CD4-positive, CD25-positive, alpha-beta regulatory T cell (primary cell): ENCODE measurements around the gene MSI2. TPM values are rescaled to one million over a fixed set of nuclear protein-coding genes. Genes with fewer than 3 reads are reported as not detected.
A peak's percentile ranks its signal among the peaks of the same experiment; 100 is the strongest.

Experiments used
- ATAC-seq, 2 donors: fragments of 150-1000 bp; cut with Tn5 transposase; one replicate each; pipeline ENCODE4 v1.10.0; 2021; ENCODE audit warnings: low read depth in 2 of 2, moderate number of reproducible peaks in 2 of 2, moderate library complexity in 1 of 2
- DNase-seq, 3 donors: peaks; one replicate each; pipeline versions ENCODE4 v3.0.0 to v3.0.0-alpha.2; 2012 to 2022; ENCODE audit warnings: mixed read lengths in 1 of 3
- H3K27ac ChIP-seq: one replicate; pipeline ENCODE4 v1.7.0; 2013; ENCODE audit warnings: mild to moderate bottlenecking, low read length; ENCODE audit not compliant: insufficient read depth, poor library complexity, severe bottlenecking
- H3K27me3 ChIP-seq: one replicate; pipeline ENCODE4 v1.7.0; 2013; ENCODE audit warnings: low read length; ENCODE audit not compliant: control insufficient read depth, insufficient read depth
- H3K36me3 ChIP-seq: one replicate; pipeline ENCODE4 v1.7.0; 2013; ENCODE audit warnings: mild to moderate bottlenecking, low read length, moderate library complexity; ENCODE audit not compliant: control insufficient read depth, insufficient read depth
- H3K4me1 ChIP-seq: 2 replicates; pipeline ENCODE4 v1.7.0; 2013; ENCODE audit warnings: mild to moderate bottlenecking, low read length; ENCODE audit not compliant: insufficient read depth, control insufficient read depth, poor library complexity, severe bottlenecking
- H3K4me3 ChIP-seq: one replicate; pipeline ENCODE4 v1.7.0; 2013; ENCODE audit warnings: low read depth, mild to moderate bottlenecking, low read length, moderate library complexity
- H3K9me3 ChIP-seq, 2 experiments: 1 replicate in 1 of 2; 2 replicates in 1 of 2; pipeline ENCODE4 v1.7.0; 2013; ENCODE audit warnings: low read length in 2 of 2, mild to moderate bottlenecking in 1 of 2, moderate library complexity in 1 of 2; ENCODE audit not compliant: control insufficient read depth in 2 of 2
- H3K27ac Mint-ChIP-seq, 3 donors: one replicate each; pipeline ENCODE4 v1.8.0; 2020 to 2022; ENCODE audit warnings: mild to moderate bottlenecking in 3 of 3, mixed read lengths in 3 of 3, moderate library complexity in 2 of 3
- H3K27me3 Mint-ChIP-seq: one replicate; pipeline ENCODE4 v1.8.0; 2022; ENCODE audit warnings: mild to moderate bottlenecking, mixed read lengths
- H3K36me3 Mint-ChIP-seq: one replicate; pipeline ENCODE4 v1.8.0; 2020; ENCODE audit warnings: mixed read lengths
- H3K4me1 Mint-ChIP-seq, 4 donors: one replicate each; pipeline ENCODE4 v1.8.0; 2020 to 2022; ENCODE audit warnings: mixed read lengths in 4 of 4, mild to moderate bottlenecking in 1 of 4
- H3K4me3 Mint-ChIP-seq, 4 donors: one replicate each; pipeline ENCODE4 v1.8.0; 2020 to 2022; ENCODE audit warnings: mild to moderate bottlenecking in 4 of 4, mixed read lengths in 4 of 4, moderate library complexity in 3 of 4
- H3K9me3 Mint-ChIP-seq, 7 donors: one replicate each; pipeline ENCODE4 v1.8.0; 2020 to 2022; ENCODE audit warnings: mixed read lengths in 7 of 7, mild to moderate bottlenecking in 3 of 7, moderate library complexity in 2 of 7
- polyA plus RNA-seq, 4 donors: library from polyadenylated mRNA; unstranded; fragments of 300-500 nt; fragmentation: Illumina TruSeq; gene quantifications; one replicate each; pipeline ENCODE4 v1.2.3, GENCODE V29; 2021
- total RNA-seq: library from RNA; stranded (reverse); gene quantifications from one replicate; pipeline ENCODE4 v1.2.3, GENCODE V29; 2022

The MSI2 gene
- total and polyA plus RNA-seq, 5 donors from 2014 or later: 3.2 to 177 (median 3.4) TPM

DNA sequence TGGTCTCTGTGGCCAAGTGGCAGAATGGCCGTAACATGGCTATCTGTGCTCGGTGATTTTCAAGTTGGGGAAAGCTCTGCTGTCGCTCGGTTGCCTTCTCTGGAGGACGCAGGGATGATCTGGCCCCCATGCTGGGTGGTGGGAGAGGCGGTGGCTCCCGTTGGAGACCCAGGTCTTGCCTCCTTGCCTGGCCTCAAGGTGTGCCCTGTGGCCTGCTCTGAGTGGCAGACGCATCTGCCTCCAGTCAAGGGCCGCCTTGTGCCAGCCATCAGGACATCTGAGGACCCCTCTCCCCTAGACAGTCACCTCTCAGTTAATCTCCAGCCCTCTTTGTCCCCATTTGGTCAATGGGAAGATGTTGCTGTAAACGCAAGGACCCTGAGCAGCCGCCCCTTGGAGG is 322.9 kb downstream of the MSI2 start:
- H3K9me3 ChIP-seq: no peaks in the 10 kb centered on the region
- no peaks in the 10 kb centered on the region for H3K27me3 Mint-ChIP-seq
- no peak for ATAC-seq
- H3K4me1 ChIP-seq: no peaks in the 10 kb centered on the region
- H3K36me3 ChIP-seq: no peaks in the 10 kb centered on the region
- H3K4me3 ChIP-seq: no peak overlapping the region
- peaks cover under 1 to 18% (median 4%) of the 10 kb centered on the region in 4 donors for H3K4me1 Mint-ChIP-seq
- no peak for DNase-seq
- no peaks in the 10 kb centered on the region for H3K27me3 ChIP-seq
- peak overlapping the region in 1 of 3 donors; percentile 59 for H3K27ac Mint-ChIP-seq
- no peaks in the 10 kb centered on the region for H3K36me3 Mint-ChIP-seq
- no peak overlapping the region for H3K27ac ChIP-seq
- no peaks in the 10 kb centered on the region for H3K9me3 Mint-ChIP-seq
- H3K4me3 Mint-ChIP-seq: no peak overlapping the region

DNA sequence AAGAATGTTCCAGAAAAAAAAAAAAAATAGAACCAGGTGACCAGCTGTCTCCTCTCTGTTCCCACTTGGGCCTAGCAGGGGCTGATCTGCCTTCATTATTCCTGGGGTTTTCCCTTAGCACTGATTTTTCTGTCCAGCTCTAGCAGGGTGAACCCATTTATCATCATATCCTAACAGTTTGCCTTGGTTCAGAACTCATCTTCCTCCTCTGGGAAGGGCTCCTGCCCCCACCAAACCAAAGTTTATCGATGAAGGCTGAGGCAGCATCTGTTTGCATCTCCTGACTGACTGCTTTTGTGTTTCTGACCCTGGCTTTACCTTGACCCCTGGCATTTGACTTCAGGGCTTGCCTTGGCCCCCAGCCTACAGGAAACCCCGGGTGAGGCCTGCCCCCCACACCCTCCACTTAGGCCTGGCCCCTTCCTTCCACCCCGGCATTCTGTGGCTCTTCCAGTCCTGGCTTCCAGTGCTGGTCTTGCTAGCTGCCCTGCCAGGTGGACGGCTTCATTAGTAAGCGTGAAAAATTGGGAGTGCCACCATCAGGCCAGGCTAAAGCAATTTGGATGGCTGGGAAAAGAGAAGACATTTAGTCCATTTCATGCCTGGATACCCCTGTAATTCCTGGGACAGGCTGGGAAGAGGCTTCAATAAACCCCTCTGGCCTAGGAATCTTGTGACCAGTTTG is 323.9 kb downstream of the MSI2 start:
- peaks cover 0 to 20% (median 4%) of the 10 kb centered on the region in 4 donors for H3K4me1 Mint-ChIP-seq
- H3K9me3 Mint-ChIP-seq: no peaks in the 10 kb centered on the region
- no peak for ATAC-seq
- Histone ChIP-seq H3K27ac (no peak overlapping the region), H3K4me3 (no peak overlapping the region), H3K4me1 (no peaks in the 10 kb centered on the region), H3K9me3 (no peaks in the 10 kb centered on the region), H3K36me3 (no peaks in the 10 kb centered on the region), H3K27me3 (no peaks in the 10 kb centered on the region)
- no peak overlapping the region for H3K27ac Mint-ChIP-seq
- DNase-seq: no peak
- no peaks in the 10 kb centered on the region for H3K27me3 Mint-ChIP-seq
- H3K4me3 Mint-ChIP-seq: no peak overlapping the region
- H3K36me3 Mint-ChIP-seq: no peaks in the 10 kb centered on the region

DNA sequence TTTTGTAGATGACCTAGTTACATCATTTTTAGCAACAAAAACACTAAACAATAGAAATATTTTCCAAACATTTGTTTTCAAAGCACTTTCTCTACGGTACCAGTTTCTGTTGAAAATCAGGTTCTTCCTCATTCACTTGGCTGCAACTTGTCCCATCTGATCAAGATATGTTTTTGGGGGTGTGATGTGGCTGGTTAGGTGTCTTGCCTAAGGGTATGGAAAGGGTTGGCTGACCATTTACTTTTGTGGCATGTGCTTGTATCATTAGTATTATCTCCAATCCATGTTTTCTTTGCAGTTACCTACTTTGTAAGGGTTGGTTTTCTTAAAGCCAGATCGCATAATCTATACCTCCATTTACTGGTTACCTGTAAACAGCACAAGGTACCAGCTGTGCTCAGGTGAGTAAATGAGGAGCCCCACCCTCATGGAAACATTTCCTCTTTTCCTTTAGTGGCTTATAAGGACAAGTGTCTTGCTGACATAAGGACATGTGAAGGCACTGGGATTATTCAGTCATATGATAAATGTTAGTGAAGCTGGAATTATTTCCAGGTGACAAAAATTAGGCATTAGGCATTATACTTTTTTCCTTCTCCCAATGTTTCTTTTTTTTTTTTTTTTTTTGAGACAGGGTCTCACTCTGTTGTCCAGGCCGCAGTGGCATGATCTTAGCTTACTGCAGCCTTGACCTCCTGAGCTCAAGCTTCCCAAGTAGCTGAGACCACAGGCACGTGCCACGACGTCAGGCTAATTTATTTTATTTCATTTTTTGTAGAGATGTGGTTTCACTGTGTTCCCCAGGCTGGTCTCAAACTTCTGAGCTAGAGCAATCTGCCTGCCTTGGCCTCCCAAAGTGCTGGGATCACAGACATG is 326.8 kb downstream of the MSI2 start:
- Mint-ChIP-seq H3K9me3 (no peaks in the 10 kb centered on the region), H3K27me3 (no peaks in the 10 kb centered on the region), H3K4me3 (no peak overlapping the region), H3K36me3 (no peaks in the 10 kb centered on the region), H3K4me1 (peaks cover 0 to 14% (median 5%) of the 10 kb centered on the region in 4 donors), H3K27ac (no peak overlapping the region)
- Histone ChIP-seq H3K27ac (no peak overlapping the region), H3K27me3 (no peaks in the 10 kb centered on the region), H3K36me3 (no peaks in the 10 kb centered on the region), H3K4me1 (no peaks in the 10 kb centered on the region), H3K4me3 (no peak overlapping the region), H3K9me3 (no peaks in the 10 kb centered on the region)
- ATAC-seq (no peak), DNase-seq (no peak)

DNA sequence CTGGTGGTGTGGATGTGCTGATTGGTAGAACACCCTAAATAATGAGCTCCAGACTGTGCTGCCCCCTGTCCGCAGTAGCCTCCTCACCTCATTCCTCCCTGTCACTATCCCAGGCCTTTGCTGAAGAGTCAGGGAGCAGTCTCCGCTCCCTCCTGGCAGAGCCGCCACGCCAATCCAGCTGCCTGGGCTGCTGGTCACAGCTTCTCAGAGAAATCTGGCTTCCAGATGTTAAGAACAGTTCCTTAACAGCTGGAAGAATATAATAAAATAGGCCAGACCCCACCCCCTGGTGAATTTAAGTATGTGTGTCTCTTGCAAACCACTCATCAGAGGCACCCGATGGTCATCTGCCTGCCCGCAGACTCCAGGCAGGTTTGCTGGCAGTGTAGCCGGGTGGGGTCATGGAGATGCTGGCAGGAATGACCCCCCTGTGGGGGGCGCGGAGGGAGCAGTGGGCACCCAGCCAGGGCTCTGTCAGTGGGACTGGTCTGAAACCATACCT is 327.8 kb downstream of the MSI2 start:
- H3K27me3 ChIP-seq: no peaks in the 10 kb centered on the region
- H3K27ac Mint-ChIP-seq: no peak overlapping the region
- no peaks in the 10 kb centered on the region for H3K9me3 ChIP-seq
- no peaks in the 10 kb centered on the region for H3K27me3 Mint-ChIP-seq
- H3K4me1 Mint-ChIP-seq: peaks cover 0 to 12% (median 8%) of the 10 kb centered on the region in 4 donors
- H3K4me3 Mint-ChIP-seq: no peak overlapping the region
- H3K9me3 Mint-ChIP-seq: no peaks in the 10 kb centered on the region
- DNase-seq (no peak), ATAC-seq (no peak)
- H3K36me3 ChIP-seq: no peaks in the 10 kb centered on the region
- H3K4me3 ChIP-seq: no peak overlapping the region
- H3K4me1 ChIP-seq: no peaks in the 10 kb centered on the region
- peaks cover 8% of the 10 kb centered on the region for H3K36me3 Mint-ChIP-seq
- H3K27ac ChIP-seq: no peak overlapping the region

DNA sequence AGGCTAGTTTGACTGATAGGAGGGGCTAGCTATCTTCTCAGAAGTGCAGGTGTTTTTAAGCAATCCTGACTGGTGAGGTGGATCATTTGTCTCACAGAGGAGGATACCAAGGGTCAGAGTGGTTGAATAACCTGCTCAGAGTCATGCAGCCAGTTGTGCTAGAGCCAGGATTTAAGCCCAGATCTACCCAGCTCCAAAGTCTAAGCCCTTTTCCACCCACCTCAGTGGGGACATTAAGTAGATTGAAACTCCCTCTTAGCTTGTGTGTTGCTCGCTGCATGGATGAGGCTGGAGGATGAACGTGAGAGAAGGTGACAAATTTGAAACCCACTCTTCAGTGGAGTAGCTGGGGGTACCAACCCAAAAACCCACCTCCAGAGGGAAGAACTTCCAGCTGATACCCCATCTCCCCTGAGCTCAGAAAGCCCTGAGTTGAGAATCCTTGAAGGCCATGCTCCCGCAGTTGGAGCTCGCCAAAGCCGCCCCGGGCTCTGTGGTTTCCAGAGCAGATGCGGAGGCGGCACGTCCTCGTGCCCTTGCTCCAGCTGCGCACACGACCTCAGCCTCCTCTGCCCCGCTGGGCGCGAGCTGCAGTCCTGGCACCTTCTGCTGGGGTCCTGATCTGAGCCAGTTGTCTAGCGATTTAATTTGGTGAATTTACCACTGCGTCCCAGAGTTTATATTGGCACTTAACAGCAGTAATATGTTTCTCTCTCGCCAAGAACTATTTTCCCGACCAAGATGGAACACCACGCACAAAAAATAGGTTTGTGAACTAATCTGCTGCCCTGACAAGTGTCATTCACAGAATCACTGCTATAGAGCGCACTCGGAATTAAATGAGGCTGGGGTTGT is 329.2 kb downstream of the MSI2 start:
- Histone ChIP-seq H3K4me1 (no peaks in the 10 kb centered on the region), H3K9me3 (no peaks in the 10 kb centered on the region), H3K36me3 (no peaks in the 10 kb centered on the region), H3K27ac (no peak overlapping the region), H3K27me3 (no peaks in the 10 kb centered on the region), H3K4me3 (no peak overlapping the region)
- Mint-ChIP-seq H3K36me3 (peaks cover 8% of the 10 kb centered on the region), H3K9me3 (no peaks in the 10 kb centered on the region), H3K27ac (peak overlapping the region; percentile 20 to 66 (median 20)), H3K27me3 (no peaks in the 10 kb centered on the region), H3K4me1 (peaks cover 4 to 15% (median 10%) of the 10 kb centered on the region in 4 donors), H3K4me3 (no peak overlapping the region)
- no peak for DNase-seq
- ATAC-seq: no peak

DNA sequence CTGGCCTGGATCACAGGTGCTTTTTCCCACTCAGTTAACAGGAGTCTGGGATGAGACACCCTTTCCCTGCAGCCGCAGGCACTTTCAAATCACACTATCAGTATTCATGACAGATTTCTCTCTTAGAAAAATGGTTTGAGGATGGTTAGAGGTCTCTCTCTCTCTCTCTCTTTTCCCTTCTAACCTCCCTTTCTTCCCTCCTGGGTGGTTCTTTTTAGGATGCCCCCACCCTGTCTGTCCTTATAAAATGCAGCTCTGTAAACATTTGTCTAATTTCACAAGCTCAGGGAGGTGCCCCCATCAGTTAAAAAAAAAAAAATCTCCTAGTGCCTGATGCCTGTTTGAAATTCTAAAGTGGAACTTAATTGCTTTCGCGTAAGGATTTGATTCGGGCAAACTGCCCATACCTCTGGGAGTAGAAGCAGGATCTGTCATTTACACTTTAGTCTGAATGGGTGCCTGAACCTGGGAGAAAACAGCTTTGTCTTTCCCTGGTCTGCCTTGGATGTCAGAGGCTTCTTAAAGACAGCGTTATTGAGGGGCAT is 329.9 kb downstream of the MSI2 start:
- Mint-ChIP-seq H3K4me1 (peaks cover 4 to 17% (median 11%) of the 10 kb centered on the region in 4 donors), H3K27ac (peak overlapping the region in 2 of 3 donors; percentile 20 to 66), H3K36me3 (peaks cover 8% of the 10 kb centered on the region), H3K4me3 (no peak overlapping the region), H3K9me3 (no peaks in the 10 kb centered on the region), H3K27me3 (no peaks in the 10 kb centered on the region)
- Histone ChIP-seq H3K9me3 (no peaks in the 10 kb centered on the region), H3K27ac (no peak overlapping the region), H3K4me3 (no peak overlapping the region), H3K36me3 (no peaks in the 10 kb centered on the region), H3K27me3 (no peaks in the 10 kb centered on the region), H3K4me1 (no peaks in the 10 kb centered on the region)
- DNase-seq (no peak), ATAC-seq (no peak)

DNA sequence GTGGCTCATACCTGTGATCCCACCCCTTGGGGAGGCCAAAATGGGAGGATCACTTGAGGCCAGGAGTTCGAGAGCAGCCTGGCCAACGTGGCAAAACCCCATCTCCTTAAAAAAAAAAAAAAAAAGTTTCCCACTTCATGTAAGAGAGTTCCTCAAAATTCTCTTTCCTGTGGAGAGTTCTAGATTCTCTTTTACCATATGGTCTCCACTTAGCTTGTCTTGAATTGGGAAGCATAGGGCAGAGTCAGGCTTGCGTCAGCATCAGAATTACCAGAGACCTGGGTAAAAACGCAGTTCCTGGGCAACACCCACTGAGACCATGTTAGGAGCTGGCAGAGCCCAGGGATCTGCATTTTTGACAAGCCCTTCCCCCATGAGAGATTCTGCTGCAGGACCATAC is 330.4 kb downstream of the MSI2 start:
- H3K36me3 Mint-ChIP-seq: peaks cover 8% of the 10 kb centered on the region
- no peak for DNase-seq
- Histone ChIP-seq H3K4me1 (no peaks in the 10 kb centered on the region), H3K36me3 (no peaks in the 10 kb centered on the region), H3K27ac (no peak overlapping the region), H3K4me3 (no peak overlapping the region), H3K27me3 (no peaks in the 10 kb centered on the region), H3K9me3 (no peaks in the 10 kb centered on the region)
- H3K4me1 Mint-ChIP-seq: peaks cover 4 to 16% (median 11%) of the 10 kb centered on the region in 4 donors
- H3K9me3 Mint-ChIP-seq: no peaks in the 10 kb centered on the region
- ATAC-seq: no peak
- H3K4me3 Mint-ChIP-seq: no peak overlapping the region
- H3K27me3 Mint-ChIP-seq: no peaks in the 10 kb centered on the region
- peak overlapping the region in 1 of 3 donors; percentile 36 for H3K27ac Mint-ChIP-seq
